ENCODE data around the gene PDE3B. TPM values are rescaled to one million over a fixed set of nuclear protein-coding genes. Genes with fewer than 3 reads are reported as not detected.

PDE3B gene
- total RNA-seq, 5 donors from 2014 or later (not counting 1 experiment from before 2014, with no cell fraction given): 130 to 162 (median 143) TPM

DNA sequence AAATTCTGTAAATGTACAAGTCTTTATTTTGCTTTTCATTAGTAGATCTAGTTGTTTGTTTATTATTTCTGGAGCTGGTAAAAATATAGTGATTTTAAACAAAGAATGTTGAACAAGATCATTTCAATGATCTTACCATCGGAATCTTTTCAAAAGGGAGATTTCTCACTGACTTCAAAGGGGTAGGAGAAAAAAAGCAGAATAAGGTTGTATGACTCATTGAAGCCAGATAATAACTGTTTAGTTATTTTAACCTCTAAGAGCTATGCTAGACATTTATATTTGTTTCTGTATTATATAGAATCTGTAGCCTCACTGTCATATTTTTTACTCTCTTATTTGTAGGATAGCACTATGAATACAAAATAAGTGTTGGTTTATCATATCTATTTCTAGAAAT, 8.1 kb upstream of the PDE3B start:
- H3K27ac ChIP-seq (ENCODE audit: low read length): peak overlapping the region; percentile 53
- peaks cover 33% of the 10 kb centered on the region for H3K36me3 Mint-ChIP-seq
- peaks cover 0 to 16% (median 12%) of the 10 kb centered on the region in 3 donors for H3K9me3 Mint-ChIP-seq
- peak overlapping the region; percentile 18 to 36 (median 22) for H3K4me3 Mint-ChIP-seq
- H3K27me3 Mint-ChIP-seq: no peaks in the 10 kb centered on the region
- DNase-seq: peak in 1 of 35 experiments; percentile 22
- ATAC-seq (replicated peaks in 1 of 4): peak; percentile 40 to 65 (median 60)
- H3K36me3 ChIP-seq (ENCODE audit: control insufficient read depth in 2 of 2, extremely low read depth in 1 of 2, insufficient read depth in 1 of 2, low read length in 1 of 2): no peaks in the 10 kb centered on the region
- peak overlapping the region; percentile 84 to 88 for H3K27ac Mint-ChIP-seq
- no peak overlapping the region for H3K4me3 ChIP-seq (ENCODE audit: control insufficient read depth in 1 of 2, extremely low read depth in 1 of 2, low read length in 1 of 2)
- POLR2A ChIA-PET: interaction anchor here (0.5 to 1.5 kb wide), 5 partner anchors 10 to 356 kb away, joined by 3 to 7 read pairs (median 4); no protein-coding TSS in a partner anchor
- H3K9me3 ChIP-seq: no peaks in the 10 kb centered on the region
- no peaks in the 10 kb centered on the region for H3K27me3 ChIP-seq (replicated peaks in 1 of 2; ENCODE audit: control insufficient read depth in 2 of 2, extremely low read depth in 1 of 2, insufficient read depth in 2 of 2, low read length in 1 of 2)
- CTCF ChIA-PET: interaction anchor here in 1 of 2 donors (1.3 to 2.5 kb wide), 4 partner anchors 9 to 57 kb away, joined by 3 to 8 read pairs (median 6); no protein-coding TSS in a partner anchor
- H3K4me1 ChIP-seq (ENCODE audit: control insufficient read depth in 1 of 2, extremely low read depth in 1 of 2, insufficient read depth in 2 of 2, low read length in 2 of 2): peaks cover 16 to 43% of the 10 kb centered on the region in 2 experiments
- H3K4me1 Mint-ChIP-seq: peaks cover 53 to 66% (median 64%) of the 10 kb centered on the region in 3 donors
- no CpG with 5 or more reads among the region's 1 CpG for WGBS (ENCODE audit: insufficient coverage)

GRCh38 chr11:14636119-14636518, 7.5 kb upstream of the PDE3B start:
- Histone ChIP-seq H3K4me1 (ENCODE audit: control insufficient read depth in 1 of 2, extremely low read depth in 1 of 2, insufficient read depth in 2 of 2, low read length in 2 of 2) (peaks cover 16 to 47% of the 10 kb centered on the region in 2 experiments), H3K27me3 (replicated peaks in 1 of 2; ENCODE audit: control insufficient read depth in 2 of 2, extremely low read depth in 1 of 2, insufficient read depth in 2 of 2, low read length in 1 of 2) (no peaks in the 10 kb centered on the region), H3K27ac (ENCODE audit: low read length) (peak overlapping the region; percentile 53), H3K36me3 (ENCODE audit: control insufficient read depth in 2 of 2, extremely low read depth in 1 of 2, insufficient read depth in 1 of 2, low read length in 1 of 2) (no peaks in the 10 kb centered on the region), H3K9me3 (no peaks in the 10 kb centered on the region), H3K4me3 (ENCODE audit: control insufficient read depth in 1 of 2, extremely low read depth in 1 of 2, low read length in 1 of 2) (no peak overlapping the region)
- CTCF ChIA-PET: interaction anchor here in 1 of 2 donors (1.3 to 2.5 kb wide), 4 partner anchors 9 to 58 kb away, joined by 3 to 8 read pairs (median 6); no protein-coding TSS in a partner anchor
- H3K27ac Mint-ChIP-seq: peak overlapping the region; percentile 84 to 88
- DNase-seq (peak in 1 of 35 experiments; percentile 45), ATAC-seq (replicated peaks in 1 of 4) (peak in 1 of 4 experiments; percentile 54)
- H3K4me3 Mint-ChIP-seq: peak overlapping the region in 2 of 3 donors; percentile 15 to 18
- peaks cover 0 to 14% (median 12%) of the 10 kb centered on the region in 3 donors for H3K9me3 Mint-ChIP-seq
- WGBS (ENCODE audit: insufficient coverage): no CpG with 5 or more reads among the region's 1 CpG
- peaks cover 33% of the 10 kb centered on the region for H3K36me3 Mint-ChIP-seq
- H3K4me1 Mint-ChIP-seq: peaks cover 58 to 71% (median 69%) of the 10 kb centered on the region in 3 donors
- H3K27me3 Mint-ChIP-seq: no peaks in the 10 kb centered on the region
- POLR2A ChIA-PET: interaction anchor here (0.5 to 1.5 kb wide), 4 partner anchors 9 to 172 kb away, joined by 3 to 7 read pairs (median 4); no protein-coding TSS in a partner anchor

DNA sequence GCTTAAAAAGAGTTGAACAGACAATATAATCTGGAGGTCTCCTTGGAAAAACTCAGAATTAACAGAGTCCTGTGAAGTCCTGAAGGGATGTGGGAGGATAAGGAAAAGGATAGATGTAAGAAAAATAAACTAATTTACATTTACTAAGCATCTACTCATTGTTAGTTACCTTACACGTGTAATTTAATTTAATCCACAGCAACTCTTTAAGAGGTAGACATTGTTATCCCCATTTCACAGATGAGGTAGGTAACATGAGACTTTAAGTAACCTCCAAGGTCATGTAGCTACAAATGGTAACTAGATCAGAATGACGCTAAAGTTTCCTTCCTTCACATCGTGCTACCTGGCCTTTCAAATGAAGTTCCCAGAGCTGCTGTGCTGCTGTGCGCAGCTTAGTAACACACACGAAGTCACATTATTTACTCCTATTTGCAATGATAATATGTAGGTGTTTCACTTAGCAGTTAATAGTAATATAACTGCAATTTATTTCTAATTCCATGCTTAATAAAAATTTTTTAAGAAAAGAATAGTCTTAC, 5.7 kb upstream of the PDE3B start:
- ChIA-PET POLR2A (interaction anchor here (0.6 to 1.8 kb wide), 9 partner anchors 12 to 387 kb away, joined by 3 to 9 read pairs (median 3); no protein-coding TSS in a partner anchor), CTCF (interaction anchor here (0.5 to 1.0 kb wide), 7 partner anchors 9 to 566 kb away, joined by 3 to 4 read pairs (median 3); no protein-coding TSS in a partner anchor)
- H3K4me3 ChIP-seq (ENCODE audit: control insufficient read depth in 1 of 2, extremely low read depth in 1 of 2, low read length in 1 of 2): no peak overlapping the region
- DNase-seq: no peak
- no peaks in the 10 kb centered on the region for H3K27me3 ChIP-seq (replicated peaks in 1 of 2; ENCODE audit: control insufficient read depth in 2 of 2, extremely low read depth in 1 of 2, insufficient read depth in 2 of 2, low read length in 1 of 2)
- H3K27me3 Mint-ChIP-seq: no peaks in the 10 kb centered on the region
- peaks cover 22 to 60% of the 10 kb centered on the region in 2 experiments for H3K4me1 ChIP-seq (ENCODE audit: control insufficient read depth in 1 of 2, extremely low read depth in 1 of 2, insufficient read depth in 2 of 2, low read length in 2 of 2)
- peaks cover 0 to 13% (median 12%) of the 10 kb centered on the region in 3 donors for H3K9me3 Mint-ChIP-seq
- no peak for ATAC-seq (replicated peaks in 1 of 4)
- H3K36me3 Mint-ChIP-seq: peaks cover 33% of the 10 kb centered on the region
- H3K9me3 ChIP-seq: no peaks in the 10 kb centered on the region
- peaks cover 75 to 87% (median 86%) of the 10 kb centered on the region in 3 donors for H3K4me1 Mint-ChIP-seq
- WGBS (ENCODE audit: insufficient coverage): no CpG with 5 or more reads among the region's 5 CpGs
- no peaks in the 10 kb centered on the region for H3K36me3 ChIP-seq (ENCODE audit: control insufficient read depth in 2 of 2, extremely low read depth in 1 of 2, insufficient read depth in 1 of 2, low read length in 1 of 2)
- no peak overlapping the region for H3K27ac Mint-ChIP-seq
- no peak overlapping the region for H3K4me3 Mint-ChIP-seq
- H3K27ac ChIP-seq (ENCODE audit: low read length): no peak overlapping the region

GRCh38 chr11:14638561-14638960, 5.0 kb upstream of the PDE3B start:
- peak overlapping the region in 2 of 3 donors; percentile 41 to 47 for H3K4me3 Mint-ChIP-seq
- CTCF ChIA-PET: interaction anchor here (0.5 to 1.0 kb wide), 3 partner anchors 12 to 565 kb away, joined by 3 to 4 read pairs (median 3); no protein-coding TSS in a partner anchor

GRCh38 chr11:14641801-14642200, 1.8 kb upstream of the PDE3B start:
- Mint-ChIP-seq H3K4me3 (peak overlapping the region; percentile 85 to 87 (median 86)), H3K36me3 (peaks cover 24% of the 10 kb centered on the region), H3K27ac (peak overlapping the region; percentile 4 to 87), H3K27me3 (no peaks in the 10 kb centered on the region), H3K9me3 (peaks cover 0 to 6% (median 5%) of the 10 kb centered on the region in 3 donors), H3K4me1 (peaks cover 53 to 63% (median 57%) of the 10 kb centered on the region in 3 donors)
- Histone ChIP-seq H3K27ac (ENCODE audit: low read length) (no peak overlapping the region), H3K4me3 (ENCODE audit: control insufficient read depth in 1 of 2, extremely low read depth in 1 of 2, low read length in 1 of 2) (no peak overlapping the region), H3K9me3 (no peaks in the 10 kb centered on the region), H3K4me1 (ENCODE audit: control insufficient read depth in 1 of 2, extremely low read depth in 1 of 2, insufficient read depth in 2 of 2, low read length in 2 of 2) (peaks cover 15 to 47% of the 10 kb centered on the region in 2 experiments), H3K36me3 (ENCODE audit: control insufficient read depth in 2 of 2, extremely low read depth in 1 of 2, insufficient read depth in 1 of 2, low read length in 1 of 2) (no peaks in the 10 kb centered on the region), H3K27me3 (replicated peaks in 1 of 2; ENCODE audit: control insufficient read depth in 2 of 2, extremely low read depth in 1 of 2, insufficient read depth in 2 of 2, low read length in 1 of 2) (no peaks in the 10 kb centered on the region)
- ChIA-PET CTCF (no interaction called here), POLR2A (interaction anchor here in 1 of 2 donors (0.7 kb wide), 1 partner anchor 119 kb away, joined by 3 read pairs; no protein-coding TSS in a partner anchor)
- ATAC-seq (replicated peaks in 1 of 4) (no peak), DNase-seq (no peak)
- 98% methylated on average over 4 of the region's 4 CpGs for whole genome bisulfite sequencing (ENCODE audit: insufficient coverage)

More at GRCh38 chr11:14638561-14638960, 5.0 kb upstream of the PDE3B start:
- peaks cover 0 to 13% (median 12%) of the 10 kb centered on the region in 3 donors for H3K9me3 Mint-ChIP-seq
- H3K36me3 ChIP-seq (ENCODE audit: control insufficient read depth in 2 of 2, extremely low read depth in 1 of 2, insufficient read depth in 1 of 2, low read length in 1 of 2): no peaks in the 10 kb centered on the region
- peaks cover 75 to 87% (median 85%) of the 10 kb centered on the region in 3 donors for H3K4me1 Mint-ChIP-seq
- H3K4me3 ChIP-seq (ENCODE audit: control insufficient read depth in 1 of 2, extremely low read depth in 1 of 2, low read length in 1 of 2): no peak overlapping the region
- no CpG with 5 or more reads among the region's 4 CpGs for WGBS (ENCODE audit: insufficient coverage)
- H3K27me3 Mint-ChIP-seq: no peaks in the 10 kb centered on the region
- POLR2A ChIA-PET: interaction anchor here (0.5 to 1.8 kb wide), 8 partner anchors 11 to 282 kb away, joined by 3 to 9 read pairs (median 4); no protein-coding TSS in a partner anchor
- H3K27me3 ChIP-seq (replicated peaks in 1 of 2; ENCODE audit: control insufficient read depth in 2 of 2, extremely low read depth in 1 of 2, insufficient read depth in 2 of 2, low read length in 1 of 2): no peaks in the 10 kb centered on the region
- no peaks in the 10 kb centered on the region for H3K9me3 ChIP-seq
- peak overlapping the region; percentile 66 to 73 for H3K27ac Mint-ChIP-seq
- H3K36me3 Mint-ChIP-seq: peaks cover 33% of the 10 kb centered on the region
- H3K27ac ChIP-seq (ENCODE audit: low read length): no peak overlapping the region
- peaks cover 27 to 60% of the 10 kb centered on the region in 2 experiments for H3K4me1 ChIP-seq (ENCODE audit: control insufficient read depth in 1 of 2, extremely low read depth in 1 of 2, insufficient read depth in 2 of 2, low read length in 2 of 2)
- DNase-seq (peak in 2 of 35 experiments; percentile 15 to 45), ATAC-seq (replicated peaks in 1 of 4) (no peak)

DNA sequence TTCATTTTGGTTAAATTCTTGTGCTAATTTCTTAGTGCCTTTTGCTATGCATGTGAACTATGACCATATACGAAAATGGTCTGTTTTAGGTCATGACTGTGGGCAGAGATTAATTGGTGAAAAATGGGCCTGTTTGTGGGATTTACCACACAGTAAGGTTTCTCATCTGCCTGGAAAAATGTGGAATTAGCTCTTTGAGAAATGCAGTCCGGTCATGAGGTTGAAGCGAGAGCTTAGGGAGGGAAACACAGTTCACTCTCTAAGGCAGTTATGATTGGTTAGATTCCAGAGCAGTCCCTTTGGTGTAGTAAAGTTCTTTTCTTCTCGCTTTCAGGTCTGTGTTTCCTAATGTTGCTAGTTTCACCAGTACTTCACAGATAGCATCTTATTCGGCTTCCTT, 1.2 kb upstream of the PDE3B start:
- POLR2A ChIA-PET: interaction anchor here in 1 of 2 donors (0.5 kb wide), 1 partner anchor 23 kb away, joined by 3 read pairs; no protein-coding TSS in a partner anchor
- WGBS (ENCODE audit: insufficient coverage): 90% methylated on average over 4 of the region's 5 CpGs
- H3K27me3 ChIP-seq (replicated peaks in 1 of 2; ENCODE audit: control insufficient read depth in 2 of 2, extremely low read depth in 1 of 2, insufficient read depth in 2 of 2, low read length in 1 of 2): no peaks in the 10 kb centered on the region
- no peak overlapping the region for H3K27ac ChIP-seq (ENCODE audit: low read length)
- Mint-ChIP-seq H3K4me1 (peaks cover 52 to 60% (median 53%) of the 10 kb centered on the region in 3 donors), H3K4me3 (peak overlapping the region; percentile 85 to 87 (median 86)), H3K9me3 (no peaks in the 10 kb centered on the region), H3K27me3 (no peaks in the 10 kb centered on the region), H3K27ac (peak overlapping the region; percentile 86 to 87), H3K36me3 (peaks cover 21% of the 10 kb centered on the region)
- no peak for ATAC-seq (replicated peaks in 1 of 4)
- CTCF ChIA-PET: no interaction called here
- H3K4me3 ChIP-seq (ENCODE audit: control insufficient read depth in 1 of 2, extremely low read depth in 1 of 2, low read length in 1 of 2): peak overlapping the region in 1 of 2 donors; percentile 97
- H3K36me3 ChIP-seq (ENCODE audit: control insufficient read depth in 2 of 2, extremely low read depth in 1 of 2, insufficient read depth in 1 of 2, low read length in 1 of 2): no peaks in the 10 kb centered on the region
- no peaks in the 10 kb centered on the region for H3K9me3 ChIP-seq
- H3K4me1 ChIP-seq (ENCODE audit: control insufficient read depth in 1 of 2, extremely low read depth in 1 of 2, insufficient read depth in 2 of 2, low read length in 2 of 2): peaks cover 15 to 48% of the 10 kb centered on the region in 2 experiments
- no peak for DNase-seq

Data from T-cell (primary cell).